K562 (cell line): ENCODE results near the gene NDST1.

Experiments used
- NCOA1 ChIP-seq: fragments of 450-650 bp; IDR thresholded peaks from 2 replicates; pipeline ENCODE4 v1.6.1; 2016; ENCODE audit warnings: low read depth
- RAD21 ChIP-seq, 2 experiments: fragments of 250-450 bp in 1 of 2; fragments of 450-650 bp in 1 of 2; sonication (Bioruptor Pico) in 1 of 2; formaldehyde crosslinking in 1 of 2; IDR thresholded peaks in 1 of 2; conservative IDR thresholded peaks in 1 of 2; 2 replicates each; pipeline versions ENCODE4 v1.4.0 to v1.8.0; 2020 to 2022; ENCODE audit warnings: mild to moderate bottlenecking in 2 of 2, moderate library complexity in 1 of 2
- ZNF217 ChIP-seq: sonication (generic); formaldehyde crosslinking; IDR thresholded peaks from 2 replicates; pipeline ENCODE4 v1.8.0; 2022; ENCODE audit warnings: mild to moderate bottlenecking, missing genetic modification reagents
- TF ChIP-seq, protein P1 (sequence below): fragments of 450-650 bp; formaldehyde crosslinking; IDR thresholded peaks from 2 replicates; pipeline ENCODE4 v1.4.0; 2022; ENCODE audit warnings: mild to moderate bottlenecking, moderate library complexity

DNA sequence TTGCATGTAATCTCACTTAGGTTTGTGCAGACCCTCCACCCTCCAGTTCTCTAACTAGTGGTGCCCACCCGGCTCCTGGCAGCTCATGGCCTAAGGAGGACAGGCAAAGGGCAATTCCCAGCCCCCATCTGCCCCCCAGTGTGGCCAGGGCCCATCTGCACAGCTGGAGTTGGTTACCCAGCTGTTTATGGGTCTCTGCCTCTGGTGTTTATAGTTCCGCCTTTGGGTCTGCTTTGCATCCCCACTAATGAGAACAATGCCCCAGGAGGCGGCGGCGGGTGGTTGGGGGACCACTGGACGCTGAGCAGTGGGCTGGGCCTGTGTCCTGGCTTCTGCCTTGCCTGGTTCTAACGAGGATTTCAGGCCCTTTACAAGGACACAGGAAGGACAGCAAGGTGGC is 62.4 kb downstream of the NDST1 start:
- TF ChIP-seq RAD21 (CRISPR knock-in tag; conservative IDR thresholded peaks at IDR 0.05 in 1 of 2, IDR thresholded peaks at IDR 0.05 in 1 of 2) (no peak), NCOA1 (no peak), ZNF217 (CRISPR knock-in tag) (no peak)
- TF ChIP-seq, protein P1, sequence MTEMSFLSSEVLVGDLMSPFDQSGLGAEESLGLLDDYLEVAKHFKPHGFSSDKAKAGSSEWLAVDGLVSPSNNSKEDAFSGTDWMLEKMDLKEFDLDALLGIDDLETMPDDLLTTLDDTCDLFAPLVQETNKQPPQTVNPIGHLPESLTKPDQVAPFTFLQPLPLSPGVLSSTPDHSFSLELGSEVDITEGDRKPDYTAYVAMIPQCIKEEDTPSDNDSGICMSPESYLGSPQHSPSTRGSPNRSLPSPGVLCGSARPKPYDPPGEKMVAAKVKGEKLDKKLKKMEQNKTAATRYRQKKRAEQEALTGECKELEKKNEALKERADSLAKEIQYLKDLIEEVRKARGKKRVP = no peak
